Activated T-helper 2 cell treated with anti-CD3 and anti-CD28 coated beads, Interferon-gamma antibody, Interleukin-2, Interleukin-4, amounts not matched to agents 10 μg/mL and 5 μg/mL and 100 μg/mL, durations not matched to agents 14 hours and 24 hours and 36 hours (primary cell): Measurements from ENCODE around the gene EZR. TPM values are rescaled to one million over a fixed set of nuclear protein-coding genes. Genes with fewer than 3 reads are reported as not detected.
"Not testable (repeated sequence)": the region's sequence is repeated elsewhere in the genome, so short reads cannot be mapped to it uniquely, and the experiment has no call there.

ENCODE experiments used
- DNase-seq: peaks from one replicate; pipeline ENCODE4 v3.0.0; 2021; ENCODE audit warnings: low spot score
- H3K27ac Mint-ChIP-seq: one replicate; pipeline ENCODE4 v1.8.0; 2021; ENCODE audit warnings: mixed read lengths
- H3K27me3 Mint-ChIP-seq: one replicate; pipeline ENCODE4 v1.8.0; 2021; ENCODE audit warnings: low read depth, mixed read lengths
- H3K36me3 Mint-ChIP-seq: one replicate; pipeline ENCODE4 v1.8.0; 2021; ENCODE audit warnings: low read depth, mixed read lengths
- H3K4me1 Mint-ChIP-seq: one replicate; pipeline ENCODE4 v1.8.0; 2021; ENCODE audit warnings: low read depth, mixed read lengths
- H3K4me3 Mint-ChIP-seq: one replicate; pipeline ENCODE4 v1.8.0; 2021; ENCODE audit warnings: low read depth, mild to moderate bottlenecking, moderate library complexity, mixed read lengths
- H3K9me3 Mint-ChIP-seq: one replicate; pipeline ENCODE4 v1.8.0; 2021; ENCODE audit warnings: mixed read lengths
- intact Hi-C: fragments of 100-400 bp; cut with micrococcal nuclease; formaldehyde crosslinking; loops from one replicate; pipeline ENCODE4 v1.15.1; 2023
- total RNA-seq: library from RNA; stranded (reverse); gene quantifications from 2 replicates; pipeline ENCODE4 v1.2.3, GENCODE V29; 2022

Gene EZR
- total RNA-seq, 1 donor from 2014 or later = 204 TPM

DNA sequence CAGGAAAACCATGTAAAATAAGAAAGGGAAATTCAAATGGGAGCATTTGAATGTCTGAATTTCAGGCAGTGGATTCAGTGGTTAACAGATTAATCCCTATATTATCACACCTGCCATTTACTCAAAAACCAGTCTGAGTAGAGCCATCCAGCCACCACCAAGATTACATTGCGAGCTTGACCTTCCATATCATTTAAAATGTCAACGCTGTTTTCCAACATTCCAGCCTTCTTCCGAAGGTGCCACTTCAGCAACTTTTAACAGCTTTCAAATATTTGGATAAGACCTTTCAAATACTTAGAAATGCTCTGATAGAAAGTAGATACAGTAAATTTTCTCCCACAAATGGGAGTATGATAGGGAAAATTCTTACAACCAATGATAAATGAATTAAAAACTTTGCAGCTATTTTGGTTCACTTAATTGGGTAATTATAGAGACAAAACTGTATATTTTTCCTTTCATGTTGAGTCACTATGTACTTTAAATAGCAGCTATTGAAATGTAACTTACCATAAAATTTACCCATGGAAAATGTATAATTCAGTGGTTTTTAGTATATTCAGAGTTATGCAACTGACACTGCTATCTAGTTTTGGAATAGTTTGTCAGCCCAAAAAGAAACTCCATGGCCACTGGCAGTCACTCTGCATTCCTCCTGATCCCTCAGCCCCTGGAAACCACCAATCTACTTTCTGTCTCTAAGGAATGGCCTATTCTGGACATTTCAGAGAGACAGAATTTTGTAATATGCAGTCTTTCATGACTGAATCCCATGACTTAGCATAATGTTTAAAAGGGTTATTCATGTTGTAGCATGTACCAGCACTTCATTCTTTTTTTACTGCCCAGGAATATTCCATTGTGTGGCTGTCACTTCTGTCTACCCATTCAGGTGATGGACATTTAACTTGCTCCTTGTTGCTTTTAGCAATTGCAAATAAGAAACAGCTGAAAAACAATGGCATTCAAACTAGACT lies 21.5 kb downstream of the EZR start:
- no peak overlapping the region for H3K4me3 Mint-ChIP-seq
- peak overlapping the region; percentile 52 for H3K27ac Mint-ChIP-seq
- intact Hi-C loops = loop anchor here (10.0 kb wide), 2 partner anchors 337 to 667 kb away; no protein-coding TSS in a partner anchor
- peaks cover 55% of the 10 kb centered on the region for H3K36me3 Mint-ChIP-seq
- H3K9me3 Mint-ChIP-seq = no peaks in the 10 kb centered on the region
- no peaks in the 10 kb centered on the region for H3K27me3 Mint-ChIP-seq
- DNase-seq = no peak
- peaks cover 71% of the 10 kb centered on the region for H3K4me1 Mint-ChIP-seq

DNA sequence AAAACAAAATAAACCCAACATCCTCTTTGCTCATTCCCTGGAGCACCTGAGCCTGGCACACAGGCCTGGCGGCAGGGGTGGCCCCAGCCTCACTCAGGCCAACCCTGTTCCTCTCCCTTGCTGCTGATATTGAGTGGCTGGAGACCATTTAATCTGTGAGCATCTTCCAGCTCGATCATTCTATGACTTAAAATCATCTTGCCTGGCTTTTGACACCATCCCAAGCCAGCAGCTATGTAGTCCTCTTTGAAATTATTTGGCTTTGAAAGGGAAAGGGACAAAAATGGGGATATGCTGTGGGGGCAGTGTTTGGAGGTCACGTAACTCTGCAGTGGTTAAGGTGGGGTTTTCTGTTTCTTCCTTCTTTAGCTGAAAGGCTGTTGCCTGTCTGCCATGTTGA lies 22.8 kb downstream of the EZR start:
- Mint-ChIP-seq H3K4me3 (no peak overlapping the region), H3K36me3 (peaks cover 50% of the 10 kb centered on the region), H3K9me3 (no peaks in the 10 kb centered on the region), H3K4me1 (peaks cover 69% of the 10 kb centered on the region), H3K27me3 (no peaks in the 10 kb centered on the region), H3K27ac (peak overlapping the region; percentile 21)
- intact Hi-C loops = loop anchor here (10.0 kb wide), 2 partner anchors 338 to 668 kb away; no protein-coding TSS in a partner anchor
- DNase-seq = no peak

DNA sequence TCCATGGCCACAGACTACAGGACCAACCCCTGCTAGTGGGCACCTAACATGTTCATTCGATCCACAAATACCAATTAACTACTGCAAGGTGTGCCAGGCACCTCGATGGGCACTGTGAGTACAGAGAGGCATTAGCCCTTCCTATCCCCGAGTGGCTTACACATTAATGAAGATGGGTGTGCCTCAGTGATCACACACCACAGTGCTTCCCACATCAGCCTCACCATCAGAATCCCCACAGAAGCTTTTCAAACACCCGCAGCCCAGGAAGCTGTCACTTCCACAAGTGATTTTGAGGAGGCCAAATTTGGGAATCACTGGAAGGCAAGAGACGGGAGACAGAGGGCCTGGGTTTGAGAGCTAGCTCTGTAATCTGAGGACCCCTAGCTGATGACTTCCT lies 23.7 kb downstream of the EZR start:
- Mint-ChIP-seq H3K27me3 (no peaks in the 10 kb centered on the region), H3K4me1 (peaks cover 77% of the 10 kb centered on the region), H3K4me3 (no peak overlapping the region), H3K9me3 (no peaks in the 10 kb centered on the region), H3K36me3 (peaks cover 53% of the 10 kb centered on the region), H3K27ac (no peak overlapping the region)
- DNase-seq = no peak
- intact Hi-C loops = loop anchor here (10.0 kb wide), 2 partner anchors 339 to 669 kb away; no protein-coding TSS in a partner anchor

DNA sequence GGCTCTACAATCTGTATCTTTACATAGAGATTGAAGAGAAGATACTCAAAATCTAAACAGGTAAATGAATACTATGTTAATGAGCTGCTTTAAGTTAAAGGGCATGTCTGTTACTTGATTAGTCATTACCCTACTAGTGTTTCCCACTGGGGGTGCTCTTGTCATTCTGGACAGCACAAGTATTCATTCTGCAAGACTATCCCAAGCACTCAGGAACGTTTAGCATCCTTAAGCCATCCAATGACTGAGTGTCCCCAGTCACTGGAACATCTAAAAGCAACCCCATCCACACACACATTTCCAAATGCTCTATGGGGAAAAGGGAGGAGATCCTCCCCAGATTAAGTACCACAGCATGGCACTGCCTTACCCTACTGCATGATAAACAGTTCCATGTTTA lies 25.7 kb downstream of the EZR start:
- peaks cover 60% of the 10 kb centered on the region for H3K36me3 Mint-ChIP-seq
- peaks cover 78% of the 10 kb centered on the region for H3K4me1 Mint-ChIP-seq
- no peaks in the 10 kb centered on the region for H3K9me3 Mint-ChIP-seq
- no peak overlapping the region for H3K4me3 Mint-ChIP-seq
- H3K27ac Mint-ChIP-seq = peak overlapping the region; percentile 22
- no peaks in the 10 kb centered on the region for H3K27me3 Mint-ChIP-seq
- DNase-seq = no peak
- intact Hi-C loops = loop anchor here (1.0 to 10.0 kb wide), 3 partner anchors 179 to 671 kb away; no protein-coding TSS in a partner anchor

DNA sequence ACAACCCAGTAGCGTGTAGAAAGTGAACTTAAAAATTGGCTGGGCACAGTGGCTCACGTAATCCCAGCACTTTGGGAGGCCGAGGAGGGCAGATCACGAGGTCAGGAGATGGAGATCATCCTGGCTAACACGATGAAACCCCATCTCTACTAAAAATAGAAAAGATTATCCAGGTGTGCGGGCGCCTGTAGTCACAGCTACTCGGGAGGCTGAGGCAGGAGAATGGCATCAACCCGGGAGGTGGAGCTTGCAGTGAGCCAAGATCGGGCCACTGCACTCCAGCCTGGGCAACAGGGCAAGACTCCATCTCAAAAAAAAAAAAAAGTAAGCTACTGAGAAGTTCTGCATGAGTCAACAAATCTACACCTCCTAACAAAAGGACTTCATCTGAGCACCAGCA lies 26.7 kb downstream of the EZR start:
- Mint-ChIP-seq H3K36me3 (peaks cover 63% of the 10 kb centered on the region), H3K4me1 (peaks cover 72% of the 10 kb centered on the region)
- DNase-seq, H3K9me3 Mint-ChIP-seq, H3K27ac Mint-ChIP-seq, H3K27me3 Mint-ChIP-seq, H3K4me3 Mint-ChIP-seq: not testable (repeated sequence)
- intact Hi-C loops = loop anchor here (10.0 kb wide), 2 partner anchors 342 to 672 kb away; no protein-coding TSS in a partner anchor

DNA sequence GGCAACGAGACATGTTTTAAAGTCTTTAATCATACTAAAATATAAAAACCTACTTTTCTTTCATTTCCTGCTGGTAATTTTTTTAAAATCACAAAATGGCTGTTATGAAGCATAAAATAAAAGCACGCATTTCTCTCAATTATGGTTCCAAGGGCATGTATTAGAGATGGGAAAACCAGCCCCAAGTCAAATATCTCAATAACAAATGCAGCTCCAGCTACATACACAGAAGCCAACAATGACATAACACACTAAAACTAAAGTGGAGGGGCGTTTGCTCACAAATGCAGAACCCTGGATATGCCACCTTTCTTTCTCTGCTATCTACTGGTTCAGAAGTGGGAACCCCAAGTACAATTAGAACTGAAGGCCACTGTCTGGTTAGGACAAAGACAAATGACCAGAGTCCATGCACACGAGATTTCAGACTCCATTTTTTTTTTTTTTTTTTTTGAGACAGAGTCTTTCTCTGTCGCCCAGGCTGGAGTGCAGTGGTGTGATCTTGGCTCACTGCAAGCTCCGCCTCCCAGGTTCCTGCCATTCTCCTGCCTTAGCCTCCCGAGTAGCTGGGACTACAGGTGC lies 27.8 kb downstream of the EZR start:
- Mint-ChIP-seq H3K36me3 (peaks cover 65% of the 10 kb centered on the region), H3K9me3 (no peaks in the 10 kb centered on the region), H3K27me3 (no peaks in the 10 kb centered on the region), H3K27ac (peak overlapping the region; percentile 72), H3K4me3 (no peak overlapping the region), H3K4me1 (peaks cover 62% of the 10 kb centered on the region)
- intact Hi-C loops = loop anchor here (10.0 kb wide), 2 partner anchors 343 to 673 kb away; no protein-coding TSS in a partner anchor
- no peak for DNase-seq

DNA sequence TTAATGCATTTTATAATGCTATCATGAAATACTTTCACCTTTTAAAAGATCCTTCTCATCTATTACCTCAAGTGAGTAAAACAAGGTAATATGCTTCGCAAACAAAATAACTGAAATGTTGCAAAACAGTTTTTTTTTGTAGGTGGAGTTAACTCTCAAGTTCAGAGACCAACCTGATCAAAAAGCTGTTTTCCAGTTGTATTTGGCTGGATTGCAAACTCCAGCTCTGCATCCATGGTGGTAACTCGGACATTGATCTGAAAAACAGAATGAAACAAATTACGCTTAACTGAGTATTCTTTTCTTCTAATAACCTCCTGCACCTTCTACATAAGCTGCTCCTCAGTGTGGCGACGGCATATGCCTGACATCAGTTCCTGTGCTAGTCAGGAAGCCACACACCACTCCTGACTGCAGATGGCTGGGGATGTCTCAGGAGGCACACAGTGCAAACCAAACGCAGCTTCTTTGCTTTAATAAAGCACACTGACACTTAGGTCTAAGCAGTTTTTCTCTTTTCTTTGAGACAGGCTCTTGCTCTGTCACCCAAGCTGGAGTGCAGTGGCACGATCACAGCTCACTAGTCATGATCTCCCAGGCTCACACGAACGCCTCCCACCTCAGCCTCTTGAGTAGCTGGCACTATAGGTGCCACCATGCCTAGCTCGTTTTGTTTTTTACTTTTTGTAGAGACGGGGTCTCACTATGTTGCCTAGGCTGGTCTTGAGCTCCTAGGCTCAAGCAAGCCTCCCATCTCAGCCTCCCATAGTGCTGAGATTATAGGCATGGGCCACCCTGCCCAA lies 29.9 kb downstream of the EZR start:
- intact Hi-C loops = loop anchor here (1.0 kb wide), 1 partner anchor 183 kb away; no protein-coding TSS in a partner anchor
- peaks cover 70% of the 10 kb centered on the region for H3K36me3 Mint-ChIP-seq
- H3K27ac Mint-ChIP-seq = peak overlapping the region; percentile 72
- H3K9me3 Mint-ChIP-seq = no peaks in the 10 kb centered on the region
- H3K27me3 Mint-ChIP-seq = no peaks in the 10 kb centered on the region
- H3K4me1 Mint-ChIP-seq = peaks cover 46% of the 10 kb centered on the region
- DNase-seq = peak; percentile 51
- peak overlapping the region; percentile 54 for H3K4me3 Mint-ChIP-seq

DNA sequence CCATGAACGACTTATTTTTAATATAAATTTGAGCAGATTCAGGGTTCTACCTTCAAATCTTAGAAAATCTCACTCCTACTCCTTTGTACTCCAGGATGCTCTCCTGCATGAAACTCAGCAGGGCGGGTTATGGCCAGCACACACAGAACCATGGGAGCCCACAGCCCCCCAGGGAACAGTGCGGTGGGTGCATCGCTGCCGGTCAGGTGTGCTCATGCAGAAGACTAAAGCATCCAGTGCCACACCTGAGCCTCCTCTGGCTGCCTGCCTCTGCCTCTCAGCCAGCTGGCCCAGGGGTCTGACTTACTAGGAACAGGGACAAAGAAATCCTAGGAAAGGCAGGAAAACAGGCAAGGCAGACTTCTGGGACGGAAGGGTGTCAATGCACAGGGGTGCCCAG lies 31.8 kb downstream of the EZR start:
- no peaks in the 10 kb centered on the region for H3K9me3 Mint-ChIP-seq
- no peak for DNase-seq

DNA sequence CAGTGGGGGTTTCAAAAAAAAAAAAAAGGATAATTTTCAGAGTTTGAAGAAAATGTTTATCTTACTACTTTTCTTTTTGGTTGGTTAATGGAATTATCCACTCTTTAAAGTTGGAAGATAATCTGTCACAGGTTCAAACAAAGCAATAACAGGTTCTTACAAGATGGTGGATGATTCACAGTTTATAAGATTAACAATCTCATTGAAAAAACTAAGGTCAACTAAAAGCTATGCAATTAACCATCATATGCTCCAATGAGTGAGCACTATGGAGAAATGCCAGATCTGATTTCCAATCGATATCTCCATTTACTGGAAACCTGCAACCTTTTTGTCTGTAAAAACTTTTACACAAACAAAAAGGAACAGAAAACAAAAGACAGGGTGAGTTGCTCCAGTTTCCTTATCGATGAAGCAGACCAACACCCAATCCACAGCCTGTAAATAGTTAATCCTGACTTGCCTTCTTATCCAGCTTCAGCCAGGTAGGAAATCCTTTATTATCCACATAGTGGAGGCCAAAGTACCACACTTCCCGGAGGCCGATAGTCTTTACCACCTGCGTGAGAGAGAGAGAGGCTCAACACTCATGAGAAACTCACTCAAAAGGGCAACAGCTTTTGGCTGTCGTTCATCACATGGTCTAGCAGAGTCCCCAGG lies 32.4 kb downstream of the EZR start:
- H3K36me3 Mint-ChIP-seq = peaks cover 84% of the 10 kb centered on the region
- intact Hi-C loops = no loop called here
- no peaks in the 10 kb centered on the region for H3K27me3 Mint-ChIP-seq
- no peak overlapping the region for H3K27ac Mint-ChIP-seq
- peaks cover 28% of the 10 kb centered on the region for H3K4me1 Mint-ChIP-seq
- no peaks in the 10 kb centered on the region for H3K9me3 Mint-ChIP-seq
- H3K4me3 Mint-ChIP-seq = no peak overlapping the region
- DNase-seq = no peak

More for the DNA sequence above, 31.8 kb downstream of the EZR start:
- Mint-ChIP-seq H3K4me3 (no peak overlapping the region), H3K27me3 (no peaks in the 10 kb centered on the region), H3K36me3 (peaks cover 78% of the 10 kb centered on the region), H3K4me1 (peaks cover 30% of the 10 kb centered on the region), H3K27ac (no peak overlapping the region)
- intact Hi-C loops = no loop called here

DNA sequence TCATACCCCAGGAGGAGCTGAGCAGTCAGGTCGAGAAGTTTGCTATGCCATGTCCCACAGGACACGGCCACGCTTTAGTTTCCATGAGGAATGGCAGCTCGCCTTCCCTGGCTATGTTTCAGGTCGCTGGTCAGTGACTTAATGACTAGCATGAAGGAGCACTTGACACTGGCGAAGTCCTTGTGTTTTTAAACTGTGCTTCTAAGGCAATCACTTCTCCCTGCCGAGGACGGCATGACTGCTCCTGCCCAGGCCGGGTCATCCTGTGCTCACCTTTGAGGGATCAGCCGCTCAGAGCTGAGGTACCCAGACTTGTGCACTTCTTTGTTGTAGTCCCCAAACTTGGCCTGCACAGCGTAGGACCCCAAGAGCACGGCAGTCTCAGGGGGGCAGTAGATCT lies 34.1 kb downstream of the EZR start:
- no peak overlapping the region for H3K4me3 Mint-ChIP-seq
- no peak for DNase-seq
- no peaks in the 10 kb centered on the region for H3K27me3 Mint-ChIP-seq
- intact Hi-C loops = no loop called here
- H3K4me1 Mint-ChIP-seq = peaks cover 14% of the 10 kb centered on the region
- H3K9me3 Mint-ChIP-seq = no peaks in the 10 kb centered on the region
- H3K27ac Mint-ChIP-seq = no peak overlapping the region
- peaks cover 96% of the 10 kb centered on the region for H3K36me3 Mint-ChIP-seq

DNA sequence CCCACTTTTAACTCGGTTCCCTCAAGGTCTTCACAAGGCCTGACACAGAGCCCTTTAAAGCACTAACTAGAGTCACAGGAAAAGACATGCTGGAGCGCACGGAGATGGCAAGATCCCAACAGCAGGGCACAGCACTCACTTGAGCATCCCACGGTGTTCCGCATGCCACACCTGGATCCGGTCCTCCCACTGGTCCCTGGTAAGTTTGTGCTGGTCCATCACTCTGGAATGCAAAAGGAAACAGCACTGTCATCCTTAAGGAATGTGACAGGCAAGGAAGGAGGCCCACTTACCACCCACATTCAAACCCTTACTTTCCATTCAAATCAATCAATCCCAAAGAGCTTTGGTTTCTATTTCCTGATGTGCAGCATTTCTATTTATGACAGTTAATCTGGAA lies 34.7 kb downstream of the EZR start:
- H3K9me3 Mint-ChIP-seq = no peaks in the 10 kb centered on the region
- H3K4me3 Mint-ChIP-seq = no peak overlapping the region
- no peak for DNase-seq
- peaks cover 91% of the 10 kb centered on the region for H3K36me3 Mint-ChIP-seq
- peaks cover 9% of the 10 kb centered on the region for H3K4me1 Mint-ChIP-seq
- no peaks in the 10 kb centered on the region for H3K27me3 Mint-ChIP-seq
- H3K27ac Mint-ChIP-seq = no peak overlapping the region
- intact Hi-C loops = no loop called here

DNA sequence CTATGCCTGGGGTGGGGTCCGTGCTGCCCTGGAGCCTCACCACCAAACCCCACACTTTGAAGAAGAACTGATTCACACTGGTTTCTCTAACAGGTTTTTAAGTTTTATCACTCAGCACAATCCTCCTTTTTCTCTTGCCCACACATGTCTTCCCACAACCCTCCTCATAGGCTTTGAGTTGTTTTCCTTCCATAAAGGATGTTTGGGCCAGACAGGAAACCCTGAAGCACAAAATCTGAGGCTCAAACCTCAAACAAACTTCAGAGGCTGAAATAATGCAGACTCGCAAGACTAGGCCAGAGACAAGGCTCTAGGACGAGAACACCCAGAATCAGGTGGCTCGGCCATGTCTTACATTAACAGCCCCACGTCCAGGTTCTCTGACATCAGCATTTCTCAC lies 35.3 kb downstream of the EZR start:
- DNase-seq = no peak
- Mint-ChIP-seq H3K4me3 (no peak overlapping the region), H3K36me3 (peaks cover 90% of the 10 kb centered on the region), H3K9me3 (no peaks in the 10 kb centered on the region), H3K4me1 (peaks cover 6% of the 10 kb centered on the region), H3K27ac (no peak overlapping the region), H3K27me3 (no peaks in the 10 kb centered on the region)
- intact Hi-C loops = no loop called here
